Glutamatergic neuron (in vitro differentiated cells): ENCODE measurements around the gene COL20A1. TPM values are rescaled to one million over a fixed set of nuclear protein-coding genes. Genes with fewer than 3 reads are reported as not detected.

Experiments used
- DNase-seq: peaks from one replicate; pipeline ENCODE4 v3.0.0; 2022
- H3K27ac Mint-ChIP-seq: one replicate; pipeline ENCODE4 v1.8.0; 2020; ENCODE audit warnings: mild to moderate bottlenecking, mixed read lengths, inconsistent platforms; ENCODE audit not compliant: unreplicated experiment
- H3K27me3 Mint-ChIP-seq: one replicate; pipeline ENCODE4 v1.8.0; 2020; ENCODE audit warnings: mild to moderate bottlenecking, moderate library complexity, mixed read lengths, inconsistent platforms; ENCODE audit not compliant: unreplicated experiment
- H3K36me3 Mint-ChIP-seq: one replicate; pipeline ENCODE4 v1.8.0; 2020; ENCODE audit warnings: mild to moderate bottlenecking, mixed read lengths, inconsistent platforms; ENCODE audit not compliant: unreplicated experiment
- H3K4me1 Mint-ChIP-seq: one replicate; pipeline ENCODE4 v1.8.0; 2020; ENCODE audit warnings: mild to moderate bottlenecking, low read depth, mixed read lengths, inconsistent platforms; ENCODE audit not compliant: unreplicated experiment
- H3K4me3 Mint-ChIP-seq: one replicate; pipeline ENCODE4 v1.8.0; 2020; ENCODE audit warnings: mild to moderate bottlenecking, mixed read lengths, inconsistent platforms; ENCODE audit not compliant: unreplicated experiment
- H3K9me3 Mint-ChIP-seq: one replicate; pipeline ENCODE4 v1.8.0; 2020; ENCODE audit warnings: mild to moderate bottlenecking, moderate library complexity, mixed read lengths, inconsistent platforms; ENCODE audit not compliant: unreplicated experiment
- CTCF ChIP-seq: fragments of 200-600 bp; sonication (generic); IDR thresholded peaks from one replicate; pipeline ENCODE4 v1.5.0; 2021; ENCODE audit not compliant: partially characterized antibody, unreplicated experiment
- total RNA-seq: library from RNA; stranded (reverse); fragmentation: NEBNext Ultra II Directional; extraction: Animal tissue kit (Norgen Biotek cat#: 25700); gene quantifications from one replicate; pipeline ENCODE4 v1.2.1, GENCODE V29; 2021; ENCODE audit not compliant: unreplicated experiment

Gene COL20A1
- total RNA-seq, 1 donor from 2014 or later: 2.1 TPM

DNA sequence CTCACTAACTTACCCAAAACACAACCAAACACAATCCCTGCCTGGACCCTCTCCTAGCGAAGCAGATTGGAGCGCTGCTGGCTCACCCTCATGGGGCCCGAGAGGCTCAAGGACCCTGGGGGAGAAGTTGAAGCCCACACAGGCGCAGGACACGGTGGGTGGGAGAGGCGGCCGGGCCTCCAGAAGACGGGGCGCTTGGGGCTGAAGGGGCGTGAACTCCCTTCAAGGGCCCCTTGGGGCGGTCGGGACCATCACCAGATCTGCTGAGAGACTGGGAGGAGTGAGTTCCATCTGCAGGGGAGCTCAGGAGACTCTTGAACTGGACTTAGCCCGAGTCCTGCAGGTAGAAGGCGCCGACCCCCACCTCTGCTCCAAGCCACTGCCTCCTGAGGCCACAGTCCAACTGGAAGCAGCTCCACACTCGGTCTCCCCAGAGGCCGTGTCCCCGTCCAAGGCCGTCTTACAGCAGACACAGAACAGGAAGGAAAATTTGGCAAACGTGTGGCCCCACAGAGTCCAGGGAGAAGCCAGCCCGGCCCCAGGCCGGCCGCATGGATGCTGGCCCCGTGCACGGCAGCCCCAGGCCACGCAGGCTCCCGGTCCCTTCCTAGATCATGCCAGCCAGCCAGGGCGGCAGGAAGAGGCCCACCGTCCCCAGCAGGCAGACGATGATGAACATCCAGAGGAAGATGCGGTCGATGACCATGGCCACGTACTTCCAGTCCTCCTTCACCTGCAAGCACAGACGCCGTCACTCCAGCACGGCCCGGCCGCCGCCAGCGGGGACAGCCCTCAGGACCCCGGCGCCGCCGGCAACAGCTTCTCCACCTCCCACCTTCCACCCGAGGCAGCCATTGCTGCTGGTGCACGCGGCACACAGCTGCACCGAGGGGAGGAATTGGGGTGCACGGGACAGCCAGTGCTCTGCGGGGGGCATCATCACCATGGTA lies 53.4 kb downstream of the COL20A1 start:
- Mint-ChIP-seq H3K27ac (no peak overlapping the region), H3K4me3 (no peak overlapping the region), H3K9me3 (peaks cover 19% of the 10 kb centered on the region), H3K27me3 (peaks cover 19% of the 10 kb centered on the region), H3K4me1 (peaks cover 3% of the 10 kb centered on the region), H3K36me3 (peaks cover 19% of the 10 kb centered on the region)
- TF ChIP-seq CTCF: no peak
- no peak for DNase-seq

DNA sequence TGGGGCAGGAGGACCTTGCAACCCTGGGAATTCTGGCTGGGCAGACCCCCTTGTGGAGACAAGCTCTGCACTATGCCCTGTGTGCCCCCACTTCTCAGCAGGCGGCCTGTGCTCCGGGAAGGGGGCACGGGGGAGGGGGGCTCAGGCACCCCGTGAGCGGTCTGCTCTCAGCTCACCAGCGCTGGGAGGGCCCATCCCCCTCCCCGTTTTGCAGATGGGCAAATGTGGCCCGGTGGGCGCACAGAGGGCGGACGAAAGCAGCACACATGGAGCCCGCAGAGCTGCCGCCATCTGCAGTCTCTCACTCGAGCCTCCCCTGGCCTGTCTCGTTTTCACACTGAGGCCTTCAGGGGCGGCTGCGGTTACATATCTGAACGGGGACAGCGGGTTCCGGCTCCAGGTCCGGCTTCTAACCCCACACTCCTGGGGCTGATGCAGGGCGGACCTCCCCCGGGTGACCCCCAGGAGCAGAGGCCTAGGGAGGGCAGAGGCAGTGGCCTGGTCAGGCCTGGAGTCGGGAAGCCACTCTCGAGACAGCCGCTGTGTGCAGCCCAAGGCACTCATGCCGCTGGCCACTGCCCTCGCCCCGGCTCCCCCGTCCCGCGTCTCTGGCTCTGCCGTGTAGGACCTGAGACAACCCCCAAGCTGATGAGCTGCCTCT lies 54.2 kb downstream of the COL20A1 start:
- peak; percentile 24 for DNase-seq
- peaks cover 19% of the 10 kb centered on the region for H3K27me3 Mint-ChIP-seq
- H3K36me3 Mint-ChIP-seq: peaks cover 11% of the 10 kb centered on the region
- no peak for TF ChIP-seq CTCF
- peaks cover 17% of the 10 kb centered on the region for H3K9me3 Mint-ChIP-seq
- no peak overlapping the region for H3K4me3 Mint-ChIP-seq
- H3K4me1 Mint-ChIP-seq: peaks cover 3% of the 10 kb centered on the region
- H3K27ac Mint-ChIP-seq: no peak overlapping the region

- Mint-ChIP-seq H3K27ac (no peak overlapping the region), H3K27me3 (peaks cover 22% of the 10 kb centered on the region), H3K9me3 (peaks cover 19% of the 10 kb centered on the region), H3K36me3 (peaks cover 9% of the 10 kb centered on the region), H3K4me3 (no peak overlapping the region), H3K4me1 (peaks cover 5% of the 10 kb centered on the region)
- DNase-seq: no peak
- no peak for TF ChIP-seq CTCF
Observed at GRCh38 chr20:63347950-63348827, 55.2 kb downstream of the COL20A1 start.

- no peak overlapping the region for H3K27ac Mint-ChIP-seq
Observed at GRCh38 chr20:63348828-63349515, 56.0 kb downstream of the COL20A1 start.

More at GRCh38 chr20:63348828-63349515, 56.0 kb downstream of the COL20A1 start:
- DNase-seq: no peak
- Mint-ChIP-seq H3K36me3 (peaks cover 9% of the 10 kb centered on the region), H3K9me3 (peaks cover 19% of the 10 kb centered on the region), H3K4me1 (peaks cover 2% of the 10 kb centered on the region), H3K27me3 (peaks cover 20% of the 10 kb centered on the region), H3K4me3 (no peak overlapping the region)
- no peak for TF ChIP-seq CTCF
